Stimulated activated CD4-positive, alpha-beta T cell treated with anti-CD3 and anti-CD28 coated beads, Interleukin-4, amount 100 ng/mL, for 24 hours (primary cell): ENCODE measurements around the gene NEK10.
A peak's percentile ranks its signal among the peaks of the same experiment; 100 is the strongest.

Experiments
- DNase-seq: peaks from one replicate; pipeline ENCODE4 v3.0.0-alpha.2; 2020

The NEK10 gene

GRCh38 chr3:27160146-27160545 is 209.0 kb downstream of the NEK10 start:
- no peak for DNase-seq

GRCh38 chr3:27147215-27147614 is 222.0 kb downstream of the NEK10 start:
- DNase-seq: no peak

- DNase-seq: no peak
Observed at GRCh38 chr3:27146786-27147185, 222.4 kb downstream of the NEK10 start.

GRCh38 chr3:27145719-27146118 is 223.5 kb downstream of the NEK10 start:
- DNase-seq: no peak

GRCh38 chr3:27141668-27142067 is 227.5 kb downstream of the NEK10 start:
- DNase-seq: no peak

- no peak for DNase-seq
Observed at GRCh38 chr3:27138562-27138961, 230.6 kb downstream of the NEK10 start.

GRCh38 chr3:27138005-27138404 is 231.2 kb downstream of the NEK10 start:
- no peak for DNase-seq

GRCh38 chr3:27134171-27134796 is 234.9 kb downstream of the NEK10 start:
- DNase-seq: peak; percentile 64

- DNase-seq: no peak
Observed at GRCh38 chr3:27133060-27133459, 236.1 kb downstream of the NEK10 start.

GRCh38 chr3:27130796-27131195 is 238.4 kb downstream of the NEK10 start:
- DNase-seq: no peak

GRCh38 chr3:27127879-27128278 is 241.3 kb downstream of the NEK10 start:
- no peak for DNase-seq

- DNase-seq: no peak
Observed at GRCh38 chr3:27127195-27127594, 242.0 kb downstream of the NEK10 start.

GRCh38 chr3:27125821-27126501 is 243.2 kb downstream of the NEK10 start:
- DNase-seq: no peak

GRCh38 chr3:27119639-27120038 is 249.5 kb downstream of the NEK10 start:
- no peak for DNase-seq

GRCh38 chr3:27115352-27115751 is 253.8 kb downstream of the NEK10 start:
- DNase-seq: no peak

GRCh38 chr3:27114684-27115083 is 254.5 kb downstream of the NEK10 start:
- no peak for DNase-seq

GRCh38 chr3:27114129-27114528 is 255.1 kb downstream of the NEK10 start:
- DNase-seq: no peak

- no peak for DNase-seq
Observed at GRCh38 chr3:27110020-27110419, 259.2 kb downstream of the NEK10 start.

GRCh38 chr3:27108322-27108721 is 260.9 kb downstream of the NEK10 start:
- no peak for DNase-seq

- no peak for DNase-seq
Observed at GRCh38 chr3:27105904-27106303, 263.3 kb downstream of the NEK10 start.

- DNase-seq: no peak
Observed at GRCh38 chr3:27097182-27097581, 272.0 kb downstream of the NEK10 start.

- DNase-seq: no peak
Observed at GRCh38 chr3:27095553-27096222, 273.5 kb downstream of the NEK10 start.

- no peak for DNase-seq
Observed at GRCh38 chr3:27094721-27095120, 274.5 kb downstream of the NEK10 start.

GRCh38 chr3:27093771-27094170 is 275.4 kb downstream of the NEK10 start:
- DNase-seq: no peak
